ENCODE measurements around the gene XG.

The XG gene

DNA sequence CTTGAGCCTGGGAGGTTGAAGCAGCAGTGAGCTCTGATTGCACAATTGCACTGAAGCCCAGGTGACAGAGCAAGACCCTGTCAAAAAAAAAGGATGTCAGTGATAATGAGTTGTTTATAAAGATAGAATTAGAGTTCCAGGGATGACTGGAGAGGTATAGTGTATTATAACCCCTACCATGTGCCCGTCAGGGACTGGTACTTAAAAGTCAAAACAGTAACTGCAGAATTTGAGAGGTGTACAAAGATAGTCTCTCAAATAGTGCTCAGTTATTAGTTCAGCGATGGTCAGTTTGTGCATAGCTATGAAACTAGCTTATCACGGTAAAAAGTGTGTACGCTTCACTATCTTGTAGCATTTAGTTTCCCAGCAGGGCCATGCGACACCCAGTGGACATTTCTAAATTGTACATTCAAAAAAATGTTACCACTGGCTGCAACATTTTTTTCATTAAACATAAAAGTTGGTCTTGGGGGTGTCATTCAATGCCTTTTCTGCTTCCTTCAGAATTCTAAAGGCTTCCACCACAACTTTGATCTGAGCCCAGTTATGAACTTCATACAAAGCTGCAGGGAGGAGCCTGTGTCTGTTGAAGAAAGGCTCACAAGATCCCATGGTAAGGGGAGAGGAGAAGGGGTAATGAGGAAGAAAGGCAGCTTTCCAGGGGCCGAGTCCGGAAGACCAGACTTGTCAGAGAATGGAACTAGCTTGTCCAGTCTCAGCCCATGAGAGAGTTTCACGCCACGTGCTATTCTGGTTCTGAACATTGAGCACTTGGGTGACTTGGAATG, 67.7 kb downstream of the XG start:
- peak; percentile 3 for DNase-seq (ENCODE audit: low spot score)

DNA sequence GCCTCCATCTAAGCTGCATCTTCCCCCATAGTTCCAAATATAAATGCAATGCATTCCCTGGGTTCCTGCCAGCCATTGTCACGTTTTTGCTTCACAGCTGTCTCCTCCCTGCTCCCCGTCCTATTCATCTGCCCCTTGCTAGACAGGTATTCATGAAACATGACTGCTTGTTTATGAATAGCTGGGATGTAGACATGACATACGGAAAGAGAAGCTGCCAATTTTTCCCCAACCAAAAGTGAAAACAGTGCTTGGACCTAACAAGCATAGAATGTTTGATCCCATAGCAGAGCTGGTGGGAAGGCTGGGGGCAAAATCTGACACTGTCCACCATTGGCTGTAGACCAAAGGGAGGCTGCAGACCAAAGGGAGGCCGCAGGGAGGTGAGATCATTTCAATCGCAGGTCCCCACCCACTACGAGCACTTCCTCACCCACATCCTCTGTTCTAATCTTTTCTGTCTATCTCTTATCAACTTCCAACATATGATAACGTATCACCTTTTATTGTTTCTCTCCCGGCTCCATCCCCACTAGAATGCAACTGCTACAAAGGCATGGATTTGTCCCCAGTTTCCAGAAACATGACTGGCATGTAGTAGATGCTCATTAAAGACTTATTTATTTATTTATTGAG, 68.4 kb downstream of the XG start:
- no peak for DNase-seq (ENCODE audit: low spot score)

DNA sequence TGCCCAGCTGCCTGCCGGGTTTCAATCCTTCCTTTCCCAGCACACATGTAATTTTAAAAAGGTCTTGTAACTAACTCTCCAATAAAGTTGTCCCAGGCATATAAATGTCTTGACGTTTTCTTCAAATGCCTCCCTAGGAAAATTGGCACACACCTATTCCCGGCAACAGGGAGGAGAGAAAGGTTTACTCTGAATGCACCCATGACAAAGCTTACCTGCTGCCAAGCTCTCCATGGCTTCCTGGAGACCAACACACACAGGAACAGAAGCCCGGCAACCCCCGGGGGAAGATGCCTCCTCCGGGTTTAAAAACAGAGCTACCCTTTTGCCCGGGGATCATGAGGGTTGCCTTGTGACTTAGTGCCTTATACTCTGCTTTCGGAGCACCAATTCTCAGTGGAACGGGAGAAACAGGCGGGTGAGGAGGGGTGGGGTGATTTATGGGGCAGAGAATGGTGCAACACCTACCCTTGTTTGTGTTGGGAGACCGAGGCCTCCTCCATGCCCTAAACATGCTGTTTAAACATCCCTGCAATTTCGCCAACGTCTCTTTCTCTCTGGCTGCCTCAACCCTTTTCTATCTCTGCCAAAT, 72.1 kb downstream of the XG start:
- DNase-seq (ENCODE audit: low spot score) = no peak

GRCh38 chrX:2824886-2825285, 73.0 kb downstream of the XG start:
- no peak for DNase-seq (ENCODE audit: low spot score)

GRCh38 chrX:2828344-2828958, 76.6 kb downstream of the XG start, which contains the start of gene GYG2:
Gene GYG2 (plus strand): TSS chrX:2828930. CDS start chrX:2830189, 1,259 bp downstream.
- DNase-seq (ENCODE audit: low spot score) = no peak

- DNase-seq (ENCODE audit: low spot score) = no peak
Observed at GRCh38 chrX:2828959-2829411, 77.1 kb downstream of the XG start.

DNA sequence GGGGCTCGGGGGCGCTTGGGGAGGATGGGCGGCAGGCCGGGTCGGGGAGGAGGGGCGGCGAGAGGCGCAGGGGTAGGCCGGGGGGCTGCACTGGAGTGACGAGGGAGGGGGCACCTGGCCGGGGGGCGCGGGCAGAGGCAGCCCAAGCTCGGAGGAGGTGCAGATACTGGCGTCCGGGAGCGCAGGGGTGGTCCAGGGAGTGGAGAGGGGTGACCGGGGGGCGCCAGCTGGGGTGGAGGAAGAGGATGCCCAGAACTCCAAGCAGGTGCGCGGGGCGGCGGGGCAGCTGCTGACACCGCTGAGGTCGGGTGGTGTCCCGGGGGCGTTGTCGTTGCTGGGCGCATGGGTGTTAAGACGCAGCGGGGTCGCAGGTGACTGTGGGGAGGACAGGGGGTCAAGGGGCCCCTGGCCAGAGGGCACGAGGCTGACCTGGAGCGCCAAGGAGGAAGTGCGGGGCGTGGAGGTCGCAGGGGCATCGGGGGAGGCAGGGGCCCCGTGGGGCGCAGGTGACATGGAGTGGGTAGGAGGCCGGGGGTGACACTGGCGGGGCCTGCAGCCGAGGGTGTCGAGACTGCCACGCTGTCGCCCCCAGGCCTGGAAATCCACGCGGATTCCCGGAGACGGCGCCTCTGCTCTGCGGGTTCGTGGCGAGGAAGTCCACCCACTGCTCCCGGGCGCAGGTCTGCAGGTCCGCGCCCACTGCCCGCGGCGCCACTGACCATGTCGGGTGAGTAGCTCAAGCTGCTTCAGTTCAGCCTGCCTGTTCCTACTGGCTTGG, 77.8 kb downstream of the XG start:
- no peak for DNase-seq (ENCODE audit: low spot score)

- no peak for DNase-seq (ENCODE audit: low spot score)
Observed at GRCh38 chrX:2831471-2832228, 79.8 kb downstream of the XG start.

GRCh38 chrX:2837961-2838360, 86.1 kb downstream of the XG start:
- no peak for DNase-seq (ENCODE audit: low spot score)

DNA sequence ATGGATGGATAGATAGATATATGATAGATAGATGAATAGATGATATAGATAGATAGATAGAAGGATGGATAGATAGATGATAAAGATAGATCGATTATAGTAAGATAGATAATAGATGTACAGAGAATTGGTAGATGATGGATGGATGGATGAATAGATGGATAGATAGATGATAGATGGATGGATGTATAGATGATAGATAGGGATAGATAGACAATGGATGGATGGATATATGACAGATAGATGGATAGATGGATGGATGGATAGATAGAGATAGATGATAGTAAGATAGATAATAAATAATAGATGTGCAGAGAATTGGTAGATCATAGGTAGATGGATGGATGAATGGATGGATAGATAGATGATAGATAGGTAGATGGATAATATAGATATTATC, 89.1 kb downstream of the XG start:
- DNase-seq (ENCODE audit: low spot score) = no peak

DNA sequence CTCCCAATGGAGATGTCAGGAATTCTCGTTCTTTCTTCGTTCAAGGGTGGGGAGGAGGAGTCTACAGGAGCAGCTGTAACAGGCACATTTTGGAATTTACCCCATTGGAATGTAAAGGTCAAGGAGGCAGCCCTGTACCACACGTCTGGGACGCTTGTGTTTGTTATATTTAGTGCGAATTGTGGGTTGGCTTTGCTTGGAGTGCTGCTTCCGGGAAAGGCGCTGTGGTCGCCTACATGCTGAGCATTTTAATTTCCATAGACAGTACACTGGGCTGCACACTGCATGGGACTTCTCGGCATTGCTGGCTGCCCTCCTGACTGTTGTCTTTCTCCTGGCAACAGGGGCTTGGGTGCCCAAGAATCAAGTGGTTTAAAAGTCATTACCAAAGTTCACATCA, 89.7 kb downstream of the XG start:
- DNase-seq (ENCODE audit: low spot score) = no peak

DNA sequence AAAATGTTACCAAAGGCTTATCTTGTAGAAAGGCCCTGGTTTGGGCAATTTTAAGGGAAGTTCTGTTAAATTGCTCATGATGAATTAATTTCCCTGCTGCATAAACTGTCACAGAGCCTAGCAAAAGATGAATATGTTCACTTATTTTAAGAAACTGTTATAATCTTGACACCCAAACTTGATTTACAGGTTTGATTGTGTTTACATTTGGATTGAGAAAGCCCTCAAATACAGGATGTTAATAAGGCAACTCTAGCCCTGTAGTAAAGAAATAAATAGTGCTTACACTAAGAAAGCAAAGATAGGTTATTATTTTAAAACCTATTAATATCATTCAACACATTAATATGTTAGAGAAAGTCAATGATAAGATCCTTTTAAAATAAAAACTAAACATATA, 95.2 kb downstream of the XG start:
- no peak for DNase-seq (ENCODE audit: low spot score)

GRCh38 chrX:2848871-2849301, 97.0 kb downstream of the XG start:
- DNase-seq (ENCODE audit: low spot score) = no peak

DNA sequence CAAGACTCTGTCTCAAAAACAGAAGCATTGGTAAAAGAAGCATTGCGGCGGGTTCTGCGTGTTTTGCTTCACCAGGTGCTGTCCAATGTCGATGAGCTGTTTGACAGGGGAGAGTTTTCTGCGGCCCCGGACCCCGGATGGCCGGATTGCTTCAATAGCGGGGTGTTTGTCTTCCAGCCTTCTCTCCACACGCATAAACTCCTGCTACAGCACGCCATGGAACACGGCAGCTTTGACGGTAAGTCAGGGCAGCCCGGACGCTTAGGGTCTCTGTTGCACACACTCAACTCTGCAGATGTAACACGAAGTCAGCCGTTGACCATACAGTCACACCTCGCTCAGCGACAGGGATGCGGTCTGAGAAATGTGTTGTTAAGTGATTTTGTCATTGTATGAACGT, 103.1 kb downstream of the XG start:
- DNase-seq (ENCODE audit: low spot score) = no peak

DNA sequence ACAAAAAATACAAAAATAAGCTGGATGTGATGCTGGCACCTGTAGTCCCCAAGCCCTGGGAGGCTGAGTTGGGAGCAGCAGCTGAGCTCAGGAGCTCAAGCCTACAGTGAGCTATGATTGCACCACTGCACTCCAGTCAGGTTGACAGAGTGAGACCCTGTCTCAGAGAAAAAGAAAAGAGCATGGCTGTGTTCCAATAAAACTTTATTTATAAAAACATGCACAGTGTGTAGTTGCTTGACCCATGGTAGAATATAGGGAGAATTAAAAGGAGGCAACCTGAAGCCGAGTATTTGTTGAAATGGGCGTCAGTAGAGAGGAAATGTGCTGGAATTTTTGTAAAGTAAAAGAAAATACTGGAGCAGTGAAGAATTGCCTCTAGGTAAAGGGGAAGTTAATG, 103.9 kb downstream of the XG start:
- DNase-seq (ENCODE audit: low spot score) = no peak

GRCh38 chrX:2857566-2857965, 105.7 kb downstream of the XG start:
- DNase-seq (ENCODE audit: low spot score) = no peak

- no peak for DNase-seq (ENCODE audit: low spot score)
Observed at GRCh38 chrX:2859197-2859797, 107.5 kb downstream of the XG start.

GRCh38 chrX:2862404-2862803, 110.6 kb downstream of the XG start:
- no peak for DNase-seq (ENCODE audit: low spot score)

DNA sequence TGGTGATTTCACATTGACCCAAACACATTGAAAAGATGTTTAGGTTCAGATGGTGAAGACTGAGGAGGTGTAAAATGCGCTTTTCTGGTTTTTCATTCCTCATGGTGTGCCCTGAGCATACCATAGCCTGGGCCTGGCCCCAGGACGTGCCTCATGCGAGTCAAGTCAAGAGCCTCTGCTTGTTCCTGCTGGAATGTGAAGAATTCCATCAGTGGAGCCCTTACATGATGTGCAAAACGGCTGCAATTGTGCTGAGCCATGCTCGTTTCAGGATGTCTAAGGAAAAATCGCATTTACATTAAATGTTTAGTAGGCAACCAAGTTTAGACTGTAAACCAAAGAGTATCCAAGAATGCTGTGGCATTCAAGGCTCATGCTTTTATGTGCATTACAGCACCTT, 111.8 kb downstream of the XG start:
- DNase-seq (ENCODE audit: low spot score) = no peak

Data from germinal center (tissue), 1 donor.